IPS DF 6.9 (cell line): ENCODE data around the gene NCOA7.
"Not testable (repeated sequence)": the region's sequence is repeated elsewhere in the genome, so short reads cannot be mapped to it uniquely, and the experiment has no call there.

Experiments
- DNase-seq: peaks from one replicate; pipeline ENCODE4 v3.0.0-alpha.2; 2013; ENCODE audit warnings: low read depth, low spot score
- H3K27ac ChIP-seq: one replicate; pipeline ENCODE4 v1.5.1; 2013; ENCODE audit warnings: low read length, control low read depth
- H3K27me3 ChIP-seq: 2 replicates; pipeline ENCODE4 v1.6.1; 2013; ENCODE audit warnings: mild to moderate bottlenecking, low read length; ENCODE audit not compliant: control insufficient read depth, insufficient read depth
- H3K36me3 ChIP-seq: 2 replicates; pipeline ENCODE4 v1.6.1; 2013; ENCODE audit warnings: low read length; ENCODE audit not compliant: control insufficient read depth, insufficient read depth
- H3K4me1 ChIP-seq: 2 replicates; pipeline ENCODE4 v1.6.1; 2013; ENCODE audit warnings: low read length; ENCODE audit not compliant: control insufficient read depth, insufficient read depth
- H3K4me3 ChIP-seq: 2 replicates; pipeline ENCODE4 v1.5.1; 2013; ENCODE audit warnings: mild to moderate bottlenecking, low read length
- H3K9me3 ChIP-seq: 2 replicates; pipeline ENCODE4 v1.6.1; 2013; ENCODE audit warnings: low read length, inconsistent platforms; ENCODE audit not compliant: control insufficient read depth, insufficient read depth
- WGBS: extraction: QIAGEN DNeasy Blood & Tissue Kit; methylation state at CpG from one replicate; pipeline ENCODE4 v1.1.7; 2013; ENCODE audit warnings: mixed read lengths, missing lambda C conversion rate; ENCODE audit not compliant: insufficient read length, insufficient coverage; 5-methylcytosine and 5-hydroxymethylcytosine counted together

The NCOA7 gene

DNA sequence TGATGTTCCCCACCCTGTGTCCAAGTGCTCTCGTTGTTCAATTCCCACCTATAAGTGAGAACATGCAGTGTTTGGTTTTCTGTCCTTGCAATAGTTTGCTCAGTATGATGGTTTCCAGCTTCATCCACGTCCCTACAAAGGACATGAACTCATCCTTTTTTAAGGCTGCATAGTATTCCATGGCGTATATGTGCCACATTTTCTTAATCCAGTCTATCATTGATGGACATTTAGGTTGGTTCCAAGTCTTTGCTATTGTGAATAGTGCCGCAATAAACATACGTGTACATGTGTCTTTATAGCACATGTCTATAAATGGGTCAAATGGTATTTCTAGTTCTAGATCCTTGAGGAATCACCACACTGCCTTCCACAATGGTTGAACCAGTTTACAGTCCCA lies 144.8 kb downstream of the NCOA7 start:
- H3K27me3 ChIP-seq, H3K9me3 ChIP-seq, H3K27ac ChIP-seq, H3K4me3 ChIP-seq, H3K36me3 ChIP-seq, DNase-seq, H3K4me1 ChIP-seq: not testable (repeated sequence)
- WGBS = no CpG with 5 or more reads among the region's 5 CpGs

GRCh38 chr6:125939026-125939425 lies 148.3 kb downstream of the NCOA7 start:
- Histone ChIP-seq H3K27me3 (no peaks in the 10 kb centered on the region), H3K4me1 (no peaks in the 10 kb centered on the region), H3K36me3 (no peaks in the 10 kb centered on the region), H3K4me3 (no peak overlapping the region), H3K27ac (no peak overlapping the region), H3K9me3 (no peaks in the 10 kb centered on the region)
- WGBS = no CpG with 5 or more reads among the region's 1 CpG
- DNase-seq = no peak

DNA sequence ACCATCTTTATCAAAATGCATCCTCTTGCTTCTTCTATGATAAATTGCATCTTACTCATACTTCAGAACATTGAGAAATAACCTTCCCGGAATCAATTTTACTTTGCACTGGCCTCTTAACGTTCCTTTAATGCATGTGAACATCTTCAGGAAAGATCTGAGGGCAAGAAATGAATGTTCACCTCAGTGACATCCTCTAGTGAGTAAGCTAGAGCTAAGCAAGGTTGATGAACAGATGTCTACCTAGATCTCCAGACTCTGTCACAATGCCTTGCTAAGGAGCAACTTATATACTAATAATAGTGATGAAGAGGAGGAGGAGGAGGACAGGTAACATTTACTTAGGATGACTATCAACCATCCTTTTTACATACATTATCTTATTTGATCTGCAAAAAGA lies 149.0 kb downstream of the NCOA7 start:
- no peaks in the 10 kb centered on the region for H3K36me3 ChIP-seq
- no peak for DNase-seq
- no peaks in the 10 kb centered on the region for H3K4me1 ChIP-seq
- no peaks in the 10 kb centered on the region for H3K27me3 ChIP-seq
- WGBS = no CpG with 5 or more reads among the region's 2 CpGs
- no peak overlapping the region for H3K4me3 ChIP-seq
- no peak overlapping the region for H3K27ac ChIP-seq
- no peaks in the 10 kb centered on the region for H3K9me3 ChIP-seq

GRCh38 chr6:125940247-125941041 lies 149.7 kb downstream of the NCOA7 start:
- Histone ChIP-seq H3K27me3 (no peaks in the 10 kb centered on the region), H3K36me3 (no peaks in the 10 kb centered on the region), H3K27ac (no peak overlapping the region), H3K4me3 (no peak overlapping the region), H3K4me1 (no peaks in the 10 kb centered on the region), H3K9me3 (no peaks in the 10 kb centered on the region)
- no peak for DNase-seq
- no CpG with 5 or more reads among the region's 5 CpGs for WGBS

- no peaks in the 10 kb centered on the region for H3K4me1 ChIP-seq
- DNase-seq = no peak
- no peaks in the 10 kb centered on the region for H3K36me3 ChIP-seq
- WGBS = no CpG with 5 or more reads among the region's 10 CpGs
- no peak overlapping the region for H3K4me3 ChIP-seq
- no peaks in the 10 kb centered on the region for H3K27me3 ChIP-seq
- no peaks in the 10 kb centered on the region for H3K9me3 ChIP-seq
- no peak overlapping the region for H3K27ac ChIP-seq
Observed at GRCh38 chr6:125942672-125943527, 152.1 kb downstream of the NCOA7 start.

DNA sequence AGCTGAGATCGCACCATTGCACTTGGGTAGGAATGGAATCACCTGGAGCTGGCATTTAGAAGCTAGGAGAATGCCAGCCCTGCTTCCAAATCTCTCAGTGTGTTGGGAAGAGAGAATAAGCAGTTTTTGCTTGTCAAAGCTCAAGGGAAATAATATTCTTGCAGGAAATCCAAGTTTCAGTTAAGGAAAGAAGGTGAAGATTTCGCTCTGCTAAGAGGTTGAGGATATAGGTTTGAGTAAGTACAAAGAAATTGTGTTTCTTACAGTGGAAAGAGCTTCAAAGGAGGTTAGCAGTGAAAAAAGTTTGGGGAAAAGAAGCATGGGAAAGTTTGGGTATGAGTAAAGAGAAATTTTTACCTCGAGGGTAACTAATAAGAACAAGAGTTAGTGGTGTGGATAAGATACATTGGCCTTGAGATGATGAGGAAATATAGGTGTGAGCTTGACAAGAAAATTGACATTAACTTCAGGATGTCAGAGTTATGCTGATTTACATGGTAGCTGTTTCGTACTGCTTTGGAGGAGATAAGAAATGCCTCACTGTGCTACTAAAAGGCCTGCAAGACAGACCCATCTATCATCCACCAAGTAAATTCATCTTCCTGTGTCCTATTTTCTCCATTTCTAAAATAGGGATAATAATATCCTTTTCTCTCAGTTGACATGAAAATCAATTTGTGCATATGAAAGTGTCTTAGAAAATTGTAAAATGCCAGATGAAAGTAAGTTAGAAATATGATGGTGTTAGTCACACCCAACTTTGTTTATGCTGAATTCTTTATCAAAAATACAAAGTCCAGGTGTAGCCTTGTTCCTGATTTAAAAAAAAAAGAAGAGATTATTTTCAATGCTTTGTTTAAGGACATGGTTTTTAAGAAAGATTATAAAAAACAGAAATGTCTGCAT lies 153.0 kb downstream of the NCOA7 start:
- no peak for DNase-seq
- Histone ChIP-seq H3K4me3 (no peak overlapping the region), H3K27ac (no peak overlapping the region), H3K27me3 (no peaks in the 10 kb centered on the region), H3K9me3 (no peaks in the 10 kb centered on the region), H3K36me3 (no peaks in the 10 kb centered on the region), H3K4me1 (no peaks in the 10 kb centered on the region)
- 100% methylated on average over 1 of the region's 4 CpGs for WGBS

GRCh38 chr6:125944434-125944816 lies 153.7 kb downstream of the NCOA7 start:
- no peaks in the 10 kb centered on the region for H3K27me3 ChIP-seq
- no peaks in the 10 kb centered on the region for H3K4me1 ChIP-seq
- H3K4me3 ChIP-seq = no peak overlapping the region
- no CpG with 5 or more reads among the region's 5 CpGs for WGBS
- H3K27ac ChIP-seq = no peak overlapping the region
- H3K36me3 ChIP-seq = no peaks in the 10 kb centered on the region
- DNase-seq = no peak
- H3K9me3 ChIP-seq = no peaks in the 10 kb centered on the region

GRCh38 chr6:125944896-125945295 lies 154.1 kb downstream of the NCOA7 start:
- Histone ChIP-seq H3K4me3 (no peak overlapping the region), H3K9me3 (no peaks in the 10 kb centered on the region), H3K27ac (no peak overlapping the region), H3K36me3 (no peaks in the 10 kb centered on the region), H3K4me1 (no peaks in the 10 kb centered on the region), H3K27me3 (no peaks in the 10 kb centered on the region)
- WGBS = no CpG with 5 or more reads among the region's 1 CpG
- no peak for DNase-seq

DNA sequence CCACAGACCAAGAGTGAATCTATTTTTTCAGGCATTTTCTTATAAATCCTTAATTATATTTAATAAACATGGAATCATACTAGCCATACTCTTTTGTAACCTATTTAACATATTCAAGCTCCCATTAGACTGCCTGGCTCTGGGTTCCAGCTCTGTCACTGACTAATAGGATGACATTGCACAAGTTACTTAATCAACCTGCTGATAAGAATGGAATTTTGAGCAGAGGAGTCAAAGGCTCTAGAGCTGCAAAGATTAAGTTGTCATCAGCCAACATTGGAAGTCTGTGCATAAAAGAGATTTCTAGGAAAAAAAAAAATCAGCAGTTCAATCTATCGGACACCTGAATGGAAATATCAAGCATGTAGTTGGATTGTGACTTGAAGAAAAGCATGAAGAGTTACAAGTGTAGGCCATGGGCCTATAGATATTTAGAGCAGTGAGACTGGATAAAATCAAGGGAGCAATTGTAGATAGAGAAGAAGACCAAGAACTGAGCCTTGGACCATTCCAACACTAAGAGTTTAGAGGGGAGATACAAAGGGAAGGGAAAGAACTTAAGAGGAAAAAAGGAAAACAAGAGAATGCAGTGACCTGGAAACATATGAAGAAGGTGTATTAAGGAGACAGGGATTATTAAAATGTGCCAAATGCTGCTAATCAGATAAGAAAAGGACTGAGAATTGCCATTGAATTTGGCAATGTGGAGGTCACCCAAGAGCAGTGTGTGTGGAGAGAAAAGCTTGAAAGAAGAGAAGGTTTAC lies 154.8 kb downstream of the NCOA7 start:
- no peak overlapping the region for H3K27ac ChIP-seq
- DNase-seq = no peak
- H3K9me3 ChIP-seq = no peaks in the 10 kb centered on the region
- H3K36me3 ChIP-seq = no peaks in the 10 kb centered on the region
- H3K4me3 ChIP-seq = no peak overlapping the region
- H3K27me3 ChIP-seq = no peaks in the 10 kb centered on the region
- no peaks in the 10 kb centered on the region for H3K4me1 ChIP-seq
- WGBS = no CpG with 5 or more reads among the region's 1 CpG
